GM12891 (cell line): ENCODE measurements around the gene KCNMA1.

ENCODE experiments used
- PAX5 ChIP-seq: IDR thresholded peaks from 2 replicates; pipeline ENCODE4 v1.6.1; 2011; ENCODE audit warnings: low read length, moderate library complexity, mild to moderate bottlenecking; ENCODE audit not compliant: insufficient read depth, severe bottlenecking
- POLR2A ChIP-seq: IDR thresholded peaks from 2 replicates; pipeline ENCODE4 v1.6.1; 2011; ENCODE audit warnings: low read depth, low read length, control low read depth
- POLR2AphosphoS5 ChIP-seq: IDR thresholded peaks from 2 replicates; pipeline ENCODE4 v1.6.1; 2011; ENCODE audit warnings: low read depth, low read length, control low read depth
- POU2F2 ChIP-seq: IDR thresholded peaks from 2 replicates; pipeline ENCODE4 v1.6.1; 2011; ENCODE audit warnings: low read depth, mild to moderate bottlenecking, control low read depth, low read length, moderate library complexity
- SPI1 ChIP-seq: IDR thresholded peaks from 2 replicates; pipeline ENCODE4 v1.6.1; 2011; ENCODE audit warnings: low read depth, low read length, control low read depth
- TAF1 ChIP-seq: IDR thresholded peaks from 2 replicates; pipeline ENCODE4 v1.6.1; 2011; ENCODE audit warnings: low read depth, low read length, control low read depth

DNA sequence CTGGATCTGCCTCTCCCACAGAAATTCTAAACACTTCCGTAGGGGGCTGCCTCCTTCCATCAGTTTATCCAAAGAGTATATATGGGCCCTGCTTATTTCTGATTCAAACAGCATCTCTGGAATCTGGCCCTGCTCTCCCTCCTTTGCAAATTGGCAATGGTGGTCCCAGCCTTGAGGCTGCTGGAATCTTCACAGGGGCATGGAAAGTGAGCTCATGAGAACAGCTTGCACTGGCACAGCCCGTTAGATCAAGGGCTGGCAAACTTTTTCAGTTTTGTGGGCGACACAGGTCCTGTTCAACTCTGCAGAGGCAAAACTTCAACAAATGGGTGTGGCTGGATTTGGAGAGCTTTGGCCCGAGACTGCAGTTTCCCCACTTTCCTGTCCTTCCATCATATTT, 526.9 kb downstream of the KCNMA1 start:
- TF ChIP-seq POLR2A = no peak
- TF ChIP-seq SPI1 = no peak
- TF ChIP-seq TAF1 = no peak
- no peak for TF ChIP-seq POLR2AphosphoS5
- no peak for TF ChIP-seq PAX5
- no peak for TF ChIP-seq POU2F2
